Heart right ventricle (tissue), 16 donors: Measurements from ENCODE around the gene ANKMY2. TPM values are rescaled to one million over a fixed set of nuclear protein-coding genes. Genes with fewer than 3 reads are reported as not detected.

Experiments
- ATAC-seq, 8 donors: fragments of 200-7000 bp; cut with Tn5 transposase; one replicate each; pipeline ENCODE4 v1.9.1; 2020; ENCODE audit warnings: mild to moderate bottlenecking in 8 of 8, moderate library complexity in 8 of 8, moderate number of reproducible peaks in 1 of 8
- DNase-seq, 2 donors: peaks; one replicate each; pipeline ENCODE4 v3.0.0-alpha.2; 2020
- H3K27ac ChIP-seq, 10 donors: fragments of 200-600 bp; sonication (generic) in 2 of 10; one replicate each; pipeline versions ENCODE4 v1.5.0 to v1.8.0; 2020 to 2022; ENCODE audit warnings: mild to moderate bottlenecking in 3 of 10
- H3K27me3 ChIP-seq, 7 donors: fragments of 200-600 bp; one replicate each; pipeline ENCODE4 v1.8.0; 2021 to 2022; ENCODE audit warnings: mild to moderate bottlenecking in 2 of 7
- H3K36me3 ChIP-seq, 9 donors: fragments of 200-600 bp; sonication (generic) in 1 of 9; one replicate each; pipeline versions ENCODE4 v1.5.0 to v1.8.0; 2020 to 2022; ENCODE audit warnings: mild to moderate bottlenecking in 2 of 9
- H3K4me1 ChIP-seq, 9 donors: fragments of 200-600 bp; sonication (generic) in 1 of 9; one replicate each; pipeline versions ENCODE4 v1.5.0 to v1.8.0; 2020 to 2022; ENCODE audit warnings: mild to moderate bottlenecking in 4 of 9
- H3K4me3 ChIP-seq, 10 donors: fragments of 200-600 bp; sonication (generic) in 2 of 10; one replicate each; pipeline versions ENCODE4 v1.5.0 to v1.8.0; 2020 to 2022; ENCODE audit warnings: mild to moderate bottlenecking in 7 of 10, moderate library complexity in 2 of 10
- H3K9me3 ChIP-seq, 11 donors: fragments of 200-600 bp in 10 of 11; sonication (generic) in 2 of 11; one replicate each; pipeline versions ENCODE4 v1.5.0 to v1.8.0; 2013 to 2022; ENCODE audit warnings: mild to moderate bottlenecking in 2 of 11, control low read depth in 1 of 11, moderate library complexity in 1 of 11
- CTCF ChIP-seq, 9 donors: fragments of 200-600 bp; sonication (generic) in 2 of 9; IDR thresholded peaks; one replicate each; pipeline versions ENCODE4 v1.5.0 to v1.8.0; 2021 to 2022; ENCODE audit warnings: antibody characterized with exemption in 9 of 9, mild to moderate bottlenecking in 5 of 9, moderate library complexity in 1 of 9
- WGBS, 2 donors: extraction: QIAGEN DNeasy Blood & Tissue Kit; methylation state at CpG; one replicate each; pipeline ENCODE4 v1.1.7; 2013; ENCODE audit warnings: inconsistent platforms in 1 of 2; 5-methylcytosine and 5-hydroxymethylcytosine counted together
- intact Hi-C, 10 donors: fragments of 100-400 bp; cut with DNase I; formaldehyde crosslinking; loops; one replicate each; pipeline versions ENCODE4 v1.11.1 to v1.14.2; 2022
- polyA plus RNA-seq, 2 donors: library from polyadenylated mRNA; stranded (reverse); fragments of 200-250 nt; gene quantifications; one replicate each; pipeline ENCODE4 v1.2.3, GENCODE V29; 2013
- total RNA-seq, 10 donors: library from RNA; stranded (reverse); fragmentation: NEBNext Ultra II Directional in 3 of 10; extraction: Animal tissue kit (Norgen Biotek cat#: 25700) in 3 of 10; gene quantifications; one replicate each; pipeline versions ENCODE4 v1.2.1 to v1.2.4, GENCODE V29; 2021 to 2023
- donor health status: Arrhythmogenic right ventricular cardiomyopathy.
- donor health status: ischemic (EF 13 %, LVEDD 7.1; RV severe dilation, severe dysfunction).
- donor health status: healthy with polysubstance abuse.
- donor health status: DM: no; HTN: yes; CAD: no.
- donor health status: DM: no; HTN: no; CAD: no.
- donor health status: ischemic (EF 25% LVEDD 6.9; RV normal size, moderate dysfunction).
- donor health status: ischemic (EF 25% LVEDD 5.7; RV mildly dilated, moderate dysfunction).
- donor health status: healthy.
- donor health status: DM: yes; HTN: yes; CAD: no.
- donor health status: Ischemic cardiomyopathy.
- donor health status: ischemic (EF 35%, LVEDD 5.7; RV mildly dilated, moderate dysfunction).
- donor health status: nonischemic (EF 11% LVEDD 7.7; RV severe dilation, severe dysfunction).
- donor health status: DM: yes; HTN: yes; CAD: no.
- donor health status: PGD.
- donor health status: ischemic (EF 29% LVEDD 5.4; RV normal size, mild dysfunction).
- donor health status: nonischemic (EF 23%, LVEDD 6.1; RV moderate dilation, normal function).

ANKMY2 gene
- total and polyA plus RNA-seq, 12 donors = 10.7 to 46.7 (median 32.8) TPM

- 66 to 89% methylated on average over 2 of the region's 2 CpGs for WGBS, 2 donors
- H3K36me3 ChIP-seq = peaks cover 0 to 67% (median 16%) of the 10 kb centered on the region in 9 donors
- intact Hi-C loops = loop anchor here in 1 of 10 donors (10.0 kb wide), 1 partner anchor 58 kb away; no protein-coding TSS in a partner anchor
Measured at GRCh38 chr7:16627236-16627635, 18.3 kb downstream of the ANKMY2 start.

GRCh38 chr7:16626388-16626787 lies 19.2 kb downstream of the ANKMY2 start:
- no peak for TF ChIP-seq CTCF (IDR thresholded peaks at IDR 0.05)
- no peaks in the 10 kb centered on the region for H3K9me3 ChIP-seq
- intact Hi-C loops = loop anchor here in 1 of 10 donors (10.0 kb wide), 1 partner anchor 58 kb away; no protein-coding TSS in a partner anchor

More at GRCh38 chr7:16627236-16627635, 18.3 kb downstream of the ANKMY2 start:
- TF ChIP-seq CTCF (IDR thresholded peaks at IDR 0.05) = no peak
- H3K27me3 ChIP-seq = no peaks in the 10 kb centered on the region
- H3K4me3 ChIP-seq = no peak overlapping the region
- H3K4me1 ChIP-seq = no peaks in the 10 kb centered on the region
- H3K9me3 ChIP-seq = no peaks in the 10 kb centered on the region
- ATAC-seq = no peak
- no peak overlapping the region for H3K27ac ChIP-seq
- DNase-seq = no peak

GRCh38 chr7:16619979-16620408 lies 25.6 kb downstream of the ANKMY2 start:
- H3K9me3 ChIP-seq = no peaks in the 10 kb centered on the region
- H3K27ac ChIP-seq = no peak overlapping the region
- no peak for DNase-seq
- TF ChIP-seq CTCF (IDR thresholded peaks at IDR 0.05) = no peak
- no peaks in the 10 kb centered on the region for H3K4me1 ChIP-seq
- H3K36me3 ChIP-seq = peaks cover 0 to 100% (median 34%) of the 10 kb centered on the region in 9 donors
- intact Hi-C loops = loop anchor here in 3 of 10 donors (5.0 to 10.0 kb wide), 3 partner anchors 65 to 305 kb away; no protein-coding TSS in a partner anchor
- WGBS, 2 donors = 91 to 94% methylated on average over 2 of the region's 2 CpGs
- peak in 4 of 8 donors; percentile 26 to 74 (median 53) for ATAC-seq
- H3K27me3 ChIP-seq = no peaks in the 10 kb centered on the region
- no peak overlapping the region for H3K4me3 ChIP-seq

More at GRCh38 chr7:16626388-16626787, 19.2 kb downstream of the ANKMY2 start:
- 96% methylated on average over 2 of the region's 2 CpGs for WGBS, 2 donors
- H3K4me1 ChIP-seq = no peaks in the 10 kb centered on the region
- DNase-seq = no peak
- peaks cover 0 to 73% (median 22%) of the 10 kb centered on the region in 9 donors for H3K36me3 ChIP-seq
- H3K27ac ChIP-seq = no peak overlapping the region
- H3K27me3 ChIP-seq = no peaks in the 10 kb centered on the region
- no peak for ATAC-seq
- no peak overlapping the region for H3K4me3 ChIP-seq

GRCh38 chr7:16616542-16616941 lies 29.0 kb downstream of the ANKMY2 start:
- Histone ChIP-seq H3K9me3 (no peaks in the 10 kb centered on the region), H3K4me3 (no peak overlapping the region), H3K36me3 (peaks cover 0 to 99% (median 39%) of the 10 kb centered on the region in 9 donors), H3K27me3 (no peaks in the 10 kb centered on the region), H3K4me1 (no peaks in the 10 kb centered on the region), H3K27ac (no peak overlapping the region)
- TF ChIP-seq CTCF (IDR thresholded peaks at IDR 0.05) = no peak
- ATAC-seq = no peak
- intact Hi-C loops = loop anchor here in 1 of 10 donors (10.0 kb wide), 1 partner anchor 308 kb away; no protein-coding TSS in a partner anchor
- 85 to 92% methylated on average over 18 of the region's 18 CpGs for WGBS, 2 donors
- no peak for DNase-seq
